Dermis microvascular lymphatic vessel endothelial cell (primary cell): ENCODE data around the gene SPC25. TPM values are rescaled to one million over a fixed set of nuclear protein-coding genes. Genes with fewer than 3 reads are reported as not detected.
A peak's percentile ranks its signal among the peaks of the same experiment; 100 is the strongest.
"Not testable (repeated sequence)": the region's sequence is repeated elsewhere in the genome, so short reads cannot be mapped to it uniquely, and the experiment has no call there.

Experiments used
- DNase-seq, 2 donors: peaks; one replicate each; pipeline versions ENCODE4 v3.0.0 to v3.0.0-alpha.2; 2010; ENCODE audit warnings: low read depth in 2 of 2
- total RNA-seq: library from RNA; depleted of rRNA; stranded (reverse); fragments of >200 nt; gene quantifications from 2 replicates; pipeline ENCODE4 v1.2.1, GENCODE V29; 2014

Gene SPC25
- 1.4 and 4.0 TPM in 2 replicates for total RNA-seq

- peak; percentile 74 to 88 for DNase-seq
Measured at GRCh38 chr2:168890006-168890782, at the start of gene SPC25. Gene SPC25, minus strand, starts transcription at chr2:168890430. Its CDS starts 911 bp downstream, at chr2:168889519.

DNA sequence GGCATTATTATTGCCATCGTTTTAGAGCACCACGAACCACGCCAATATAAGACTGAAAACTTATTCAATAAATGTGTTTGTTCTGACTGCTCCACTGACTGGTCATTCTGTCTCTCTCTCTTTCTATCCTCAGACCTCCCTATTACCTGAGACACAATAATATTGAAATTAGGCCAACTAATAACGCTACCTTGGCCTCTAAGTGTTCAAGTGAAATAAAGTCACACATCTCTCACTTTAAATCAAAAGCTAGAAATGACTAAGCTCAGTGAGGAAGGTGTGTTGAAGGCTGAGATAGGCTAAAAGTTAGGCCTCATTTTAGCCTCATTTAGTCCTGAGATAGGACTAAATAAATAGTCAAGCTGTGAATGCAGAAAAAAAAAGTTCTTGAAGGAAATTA is 49.7 kb upstream of the SPC25 start:
- no peak for DNase-seq

- no peak for DNase-seq
Measured at GRCh38 chr2:168939061-168939460, 48.8 kb upstream of the SPC25 start.

DNA sequence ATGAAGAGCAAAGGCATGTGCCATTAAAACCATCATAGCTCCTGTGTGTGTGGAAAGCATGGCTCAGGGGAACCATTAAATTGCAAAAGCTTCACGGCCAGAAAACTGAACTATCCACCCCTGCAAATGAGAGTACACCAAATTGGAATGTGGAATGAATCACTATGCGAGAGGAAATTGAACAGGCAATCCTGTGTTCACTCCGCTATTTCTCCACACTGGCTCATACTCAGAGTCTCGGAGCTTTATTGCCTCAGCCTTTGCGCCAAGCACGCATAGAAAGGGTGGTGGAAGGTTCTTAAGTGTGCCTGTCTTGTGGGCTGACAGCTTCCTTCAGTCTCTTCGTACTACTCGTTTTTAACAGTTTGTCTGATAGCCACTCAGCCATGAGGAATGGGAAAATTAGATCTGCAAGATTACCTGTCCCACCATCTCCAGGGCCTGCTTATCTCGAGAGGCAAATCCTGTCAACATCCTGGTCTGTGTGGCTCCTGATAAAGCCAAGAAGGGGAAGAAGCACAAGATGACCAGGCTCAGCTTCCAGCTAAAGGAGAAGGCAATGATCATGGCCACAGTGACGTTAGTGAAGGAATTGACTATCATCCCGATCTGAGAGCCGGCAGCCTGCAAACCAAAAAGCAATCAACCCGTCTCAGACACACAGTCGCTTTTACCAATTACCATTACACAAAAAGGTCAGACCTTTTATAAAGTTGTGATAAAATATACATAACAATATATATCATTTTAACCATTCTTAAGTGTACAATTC is 45.8 kb upstream of the SPC25 start:
- DNase-seq, result peak in 1 of 2 donors; percentile 4

GRCh38 chr2:168934826-168935225 is 44.6 kb upstream of the SPC25 start:
- DNase-seq, result no peak

DNA sequence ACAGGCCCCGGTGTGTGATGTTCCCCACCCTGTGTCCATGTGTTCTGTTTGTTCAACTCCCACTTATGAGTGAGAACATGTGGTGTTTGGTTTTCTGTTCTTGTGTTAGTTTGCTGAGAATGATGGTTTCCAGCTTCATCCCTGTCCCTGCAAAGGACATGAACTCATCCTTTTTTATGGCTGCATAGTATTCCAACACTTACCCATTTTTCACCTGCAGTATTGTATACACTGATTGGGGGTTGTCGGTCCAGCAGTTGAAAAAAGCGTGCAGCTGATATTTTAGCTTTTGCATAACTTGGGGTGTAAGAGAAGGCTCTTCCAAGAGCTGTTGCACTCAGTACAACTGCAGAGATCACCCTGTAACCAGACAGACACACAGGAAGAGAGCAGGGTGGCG is 41.9 kb upstream of the SPC25 start:
- DNase-seq, result not testable (repeated sequence)

DNA sequence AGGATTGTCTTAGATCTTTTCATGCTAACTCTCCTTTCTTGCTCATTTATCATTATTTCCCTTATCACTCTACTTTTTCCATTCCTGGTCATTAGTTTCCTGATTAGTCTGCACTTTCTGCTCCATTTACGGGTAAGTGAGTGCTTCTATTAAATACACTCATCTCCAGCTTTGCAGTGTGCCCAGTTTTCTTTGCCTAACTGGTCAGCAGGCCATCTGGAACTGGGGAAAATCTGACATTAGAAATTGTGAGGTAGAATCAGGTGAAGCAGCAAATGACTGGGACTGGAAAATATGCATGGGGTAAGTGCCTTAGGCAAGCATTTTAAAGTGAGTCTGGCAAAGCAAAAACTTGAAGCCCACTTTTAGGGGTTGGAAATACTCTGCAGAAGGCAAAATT is 40.0 kb upstream of the SPC25 start:
- DNase-seq, result no peak

GRCh38 chr2:168929031-168929430 is 38.8 kb upstream of the SPC25 start:
- DNase-seq, result no peak

DNA sequence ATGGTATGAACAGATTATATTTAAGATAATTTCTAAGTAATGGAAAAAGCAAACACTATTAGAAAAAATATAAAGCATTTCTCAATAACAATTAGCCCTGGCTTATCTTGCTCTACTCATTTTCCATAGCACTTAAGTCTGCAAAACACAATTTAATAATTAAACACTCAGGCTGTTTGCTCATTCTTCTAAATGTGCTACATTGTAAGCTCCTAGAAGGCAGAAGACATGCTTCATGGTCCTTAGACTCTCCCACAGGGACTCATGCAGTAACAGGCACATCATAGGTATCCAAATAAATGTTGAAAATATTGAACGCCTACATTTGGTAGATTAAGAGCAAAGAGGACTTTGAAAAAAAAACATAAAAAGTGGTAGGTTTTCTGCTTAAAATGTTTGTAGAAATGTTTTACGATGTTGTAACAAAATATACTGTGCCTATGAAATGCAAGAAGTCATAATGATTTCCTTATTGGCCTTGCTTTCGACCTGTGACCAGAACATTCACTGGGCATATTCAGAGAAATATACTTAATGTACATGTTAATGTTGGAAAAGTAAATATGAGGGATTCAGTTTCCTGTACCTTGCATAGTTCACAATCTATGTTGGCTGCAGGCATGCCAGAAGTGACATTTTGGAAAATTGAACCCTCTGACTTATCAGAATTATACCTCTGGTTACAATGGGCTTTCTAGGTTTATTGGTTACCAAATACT is 38.0 kb upstream of the SPC25 start:
- no peak for DNase-seq

- no peak for DNase-seq
Measured at GRCh38 chr2:168926621-168927386, 36.6 kb upstream of the SPC25 start.

DNA sequence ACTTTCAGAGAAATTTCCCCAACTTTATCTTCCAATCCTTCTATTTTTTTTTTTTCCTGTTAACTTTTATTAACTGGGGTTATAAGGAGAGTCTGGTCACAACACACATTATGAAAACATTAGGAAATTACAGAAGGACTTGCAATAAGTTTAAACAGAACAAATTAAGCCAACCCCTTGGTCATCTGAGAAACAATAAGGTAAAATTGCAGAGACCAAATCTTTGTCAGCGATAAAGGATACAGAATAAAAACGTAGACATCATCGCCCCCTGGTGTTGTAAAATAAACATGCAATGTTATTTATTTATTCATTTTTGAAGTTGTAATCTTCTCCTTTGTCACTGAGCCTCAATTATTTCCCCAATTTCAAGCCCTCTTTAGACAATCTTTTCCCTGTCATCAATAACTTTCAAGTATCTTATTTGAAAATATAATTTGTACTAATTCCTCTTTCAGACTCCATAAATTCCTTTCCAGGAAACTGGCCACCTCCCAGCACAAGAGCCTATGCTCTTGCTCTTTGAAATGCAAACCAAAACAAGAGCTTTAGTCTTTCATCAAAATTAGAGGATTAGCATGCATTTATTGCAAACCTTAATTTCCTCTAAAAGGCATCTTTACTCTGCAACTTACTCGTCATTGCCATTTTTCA is 30.4 kb upstream of the SPC25 start:
- peak; percentile 20 to 45 for DNase-seq

DNA sequence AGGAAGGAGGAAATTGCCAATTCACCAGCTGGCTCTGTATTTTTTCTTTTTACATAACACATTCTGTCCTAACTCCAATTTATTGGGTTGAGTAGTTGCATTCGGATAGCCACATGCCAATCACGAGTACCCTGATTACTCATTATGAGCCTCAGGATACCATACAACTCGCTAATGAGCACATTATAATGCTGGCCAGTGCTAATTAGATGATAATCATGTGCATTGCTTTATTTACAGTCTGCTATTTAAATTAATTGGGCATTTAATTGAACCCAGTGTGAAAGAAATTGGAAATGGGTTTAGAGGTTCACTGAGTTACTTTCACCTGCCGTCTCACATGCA is 26.1 kb upstream of the SPC25 start:
- no peak for DNase-seq

GRCh38 chr2:168915441-168916330 is 25.5 kb upstream of the SPC25 start:
- no peak for DNase-seq

- no peak for DNase-seq
Measured at GRCh38 chr2:168913495-168913894, 23.3 kb upstream of the SPC25 start.

DNA sequence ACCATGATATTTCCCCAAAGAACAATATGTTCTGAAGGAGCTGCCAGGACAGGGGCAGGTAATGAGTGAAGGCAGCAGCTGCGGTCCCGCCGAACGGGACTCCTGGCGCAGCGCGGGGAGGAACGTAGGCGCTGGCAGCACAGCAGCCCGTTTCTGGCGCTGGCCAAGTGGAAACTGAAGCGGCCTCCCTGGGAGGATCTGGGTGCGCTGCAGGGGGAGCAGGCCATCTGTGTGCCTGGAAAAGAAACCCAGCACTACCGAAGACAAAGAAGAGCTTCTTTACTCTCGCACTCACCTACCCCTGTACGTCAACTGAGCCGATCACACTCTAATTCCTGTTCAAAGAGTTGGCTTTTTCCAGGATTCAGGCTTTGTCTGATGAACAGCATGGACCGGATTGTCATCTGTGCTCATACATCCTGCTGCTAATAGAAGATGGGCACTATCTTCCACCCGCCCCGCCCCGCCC is 22.7 kb upstream of the SPC25 start:
- peak in 1 of 2 donors; percentile 22 for DNase-seq

GRCh38 chr2:168912466-168912865 is 22.2 kb upstream of the SPC25 start:
- no peak for DNase-seq

GRCh38 chr2:168910330-168910729 is 20.1 kb upstream of the SPC25 start:
- DNase-seq, result no peak

DNA sequence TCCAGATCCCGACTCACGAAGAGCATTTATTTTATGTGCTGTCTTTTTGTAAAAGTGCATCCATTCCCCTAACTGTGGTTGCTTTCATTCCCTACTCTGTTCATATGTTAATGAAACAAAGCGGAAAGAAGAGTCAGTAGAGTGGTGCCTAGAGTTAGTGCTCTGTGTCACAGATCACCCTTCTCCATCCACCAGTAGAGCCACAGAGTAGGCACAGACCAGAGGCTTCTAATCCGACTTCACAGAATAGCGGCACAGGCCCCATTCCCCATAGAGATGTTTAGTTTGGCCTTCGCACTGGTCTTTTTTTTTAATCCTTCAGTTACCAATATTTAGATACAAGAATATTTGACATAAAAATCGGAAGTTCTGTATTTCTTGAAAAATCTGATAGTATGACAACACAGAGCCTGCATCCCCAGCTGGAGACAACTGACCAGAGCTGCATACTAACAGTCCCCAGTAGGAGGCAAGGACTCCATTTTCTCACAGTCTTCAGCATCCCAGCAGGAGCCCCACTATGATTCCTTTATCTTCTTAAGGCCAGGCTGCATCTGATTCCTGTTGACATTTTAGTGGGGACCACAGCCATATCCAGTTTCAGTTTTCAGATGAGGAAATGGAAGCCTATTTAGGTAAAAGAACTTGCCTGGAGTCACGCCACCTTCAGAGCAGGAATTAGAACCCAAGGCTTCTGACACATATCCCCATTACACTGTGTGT is 17.9 kb upstream of the SPC25 start:
- no peak for DNase-seq

- no peak for DNase-seq
Measured at GRCh38 chr2:168904358-168904757, 14.1 kb upstream of the SPC25 start.
